ENCODE data around the gene TCOF1.

DNA sequence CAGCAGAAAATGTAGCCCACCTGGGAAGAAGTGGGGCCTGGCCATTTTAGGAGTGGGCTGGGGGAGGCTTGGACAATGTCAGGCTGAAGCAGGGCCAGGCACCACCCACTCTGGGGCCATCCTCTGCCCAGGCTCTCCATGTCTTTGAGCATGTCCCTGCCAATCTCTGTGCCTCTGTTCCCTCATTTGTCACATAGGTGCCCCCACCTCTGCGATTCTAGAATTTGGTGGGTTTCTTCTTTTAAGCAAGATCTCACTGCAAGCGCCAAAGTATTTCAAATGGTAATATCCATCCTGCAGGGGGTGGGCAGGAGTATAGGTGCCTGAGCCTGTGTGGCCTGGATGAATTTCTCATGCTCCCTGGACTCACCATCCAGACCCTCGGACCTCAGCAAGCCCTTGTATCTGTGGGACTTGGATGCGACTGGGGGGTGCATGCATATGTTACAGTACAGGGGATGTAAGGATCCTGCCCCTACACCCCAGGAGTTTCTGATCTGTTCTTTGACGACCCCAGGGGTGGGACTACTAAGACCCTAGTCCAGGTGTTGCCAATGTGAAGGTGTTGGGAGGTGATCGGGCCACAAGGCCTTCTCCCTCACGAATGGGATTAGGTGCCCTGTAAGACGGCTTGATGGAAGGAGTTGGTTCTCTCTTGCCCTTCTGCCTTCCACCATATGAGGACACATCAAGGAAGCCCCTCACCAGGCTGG is 50.9 kb downstream of the TCOF1 start:
- TF ChIP-seq CTCF (conservative IDR thresholded peaks at IDR 0.05; ENCODE audit: low read length): 0 out of 2 replicates have a peak, but pooled peaks have one; percentile 15
- no peak for TF ChIP-seq EZH2phosphoT487 (IDR thresholded peaks at IDR 0.05; ENCODE audit: borderline replicate concordance, low read depth, low read length)
